ENCODE data around the gene IGF2R. TPM values are rescaled to one million over a fixed set of nuclear protein-coding genes. Genes with fewer than 3 reads are reported as not detected.
A peak's percentile ranks its signal among the peaks of the same experiment; 100 is the strongest.

IGF2R gene
- total RNA-seq, 1 experiment from 2014 or later: 9.6 TPM

DNA sequence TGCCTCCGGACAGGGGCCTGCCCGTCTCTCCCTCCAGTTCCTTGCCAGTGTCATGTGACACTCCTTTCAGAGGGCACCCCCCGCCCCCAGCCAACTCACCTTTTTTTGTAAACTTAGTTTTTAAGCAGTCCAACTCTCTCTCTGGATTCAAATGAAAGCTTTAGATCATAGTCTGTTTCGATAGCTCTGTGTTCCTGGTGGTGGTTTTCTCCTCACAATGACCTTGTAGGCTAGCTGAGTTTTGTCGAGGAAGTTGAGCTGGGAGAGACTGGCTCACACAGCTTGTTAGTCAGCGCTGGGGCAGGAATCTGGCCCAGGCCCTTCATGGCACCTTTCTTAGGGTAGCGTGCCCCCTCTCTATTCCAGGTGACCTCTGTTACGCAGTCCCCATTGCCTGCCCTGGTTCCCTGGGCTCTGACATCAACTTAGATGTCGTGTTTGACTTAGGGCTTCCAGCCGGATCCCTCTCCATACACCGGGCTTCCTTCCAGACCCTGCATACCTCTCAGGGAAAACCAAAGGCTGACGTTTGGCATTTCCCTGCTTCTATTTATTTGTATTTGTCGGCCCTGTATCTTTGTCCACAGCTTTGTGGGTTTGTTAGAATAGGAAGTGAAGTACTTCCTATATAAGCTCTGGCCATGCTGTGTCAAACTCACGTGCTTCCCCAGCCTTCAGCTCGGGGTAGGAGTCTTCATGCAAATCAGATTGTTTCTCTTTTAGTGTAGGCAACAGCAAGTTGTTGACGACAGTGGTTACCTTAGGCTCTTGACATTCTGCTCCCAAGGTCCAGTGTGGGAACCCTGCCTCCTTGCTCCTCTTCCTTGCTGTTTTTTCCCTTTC is 12.7 kb downstream of the IGF2R start:
- Histone ChIP-seq H2AFZ (ENCODE audit: low read length) (no peak overlapping the region), H3K9me2 (replicated peaks; ENCODE audit: insufficient read depth, low read length) (no peaks in the 10 kb centered on the region), H3K9ac (ENCODE audit: low read length) (no peak overlapping the region), H3K79me2 (ENCODE audit: low read length) (no peaks in the 10 kb centered on the region), H3K4me1 (ENCODE audit: low read length) (peaks cover 31% of the 10 kb centered on the region), H3K9me3 (ENCODE audit: low read length) (no peaks in the 10 kb centered on the region), H3K4me3 (ENCODE audit: low read length) (no peak overlapping the region), H3K27ac (ENCODE audit: low read length) (no peak overlapping the region), H3K4me2 (ENCODE audit: low read depth, low read length, poor library complexity, severe bottlenecking) (no peak overlapping the region), H3K36me3 (ENCODE audit: insufficient read depth, low read length) (no peaks in the 10 kb centered on the region), H4K20me1 (ENCODE audit: insufficient read depth, low read depth, low read length) (peaks cover 87% of the 10 kb centered on the region), H3K27me3 (ENCODE audit: low read length) (no peaks in the 10 kb centered on the region)
- peak; percentile 51 for DNase-seq

DNA sequence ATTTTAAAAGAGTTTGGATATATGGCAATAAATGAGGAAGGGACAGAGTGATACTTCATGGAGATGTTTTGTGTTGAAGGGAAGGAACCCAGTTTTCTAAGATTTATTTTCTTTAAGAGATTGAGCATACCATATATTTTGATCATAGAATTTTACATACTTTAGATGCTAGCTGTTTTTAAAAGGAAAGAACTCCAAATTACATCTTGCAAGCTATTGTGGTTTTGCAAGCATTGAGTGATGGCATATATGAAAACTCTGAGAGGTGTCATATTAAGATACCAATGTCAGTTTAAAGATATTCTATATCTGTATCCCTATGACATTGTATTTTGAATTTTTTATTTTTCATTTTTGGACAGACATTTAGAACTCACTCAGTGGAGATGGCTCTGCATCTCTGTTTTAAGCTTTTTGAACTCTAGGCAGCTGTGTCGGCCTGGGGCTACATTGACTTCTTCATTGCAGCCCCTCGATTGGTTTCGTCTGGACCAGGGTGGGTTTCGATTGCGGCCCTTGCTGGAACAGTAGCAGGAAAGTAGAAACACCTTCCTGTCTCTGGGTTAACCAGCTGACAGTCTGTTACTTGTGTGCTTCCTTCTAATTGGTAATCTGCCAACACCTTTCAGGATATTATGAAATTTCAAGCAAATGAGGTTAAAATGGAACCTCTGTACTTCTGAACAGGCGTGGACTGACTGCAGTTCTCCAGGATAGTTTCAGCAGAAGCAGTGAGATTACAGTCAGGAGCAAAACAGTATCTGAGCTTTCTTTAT is 14.0 kb downstream of the IGF2R start:
- peak; percentile 52 for DNase-seq
- Histone ChIP-seq H3K79me2 (ENCODE audit: low read length) (no peaks in the 10 kb centered on the region), H3K9me2 (replicated peaks; ENCODE audit: insufficient read depth, low read length) (no peaks in the 10 kb centered on the region), H4K20me1 (ENCODE audit: insufficient read depth, low read depth, low read length) (peaks cover 79% of the 10 kb centered on the region), H3K27me3 (ENCODE audit: low read length) (no peaks in the 10 kb centered on the region), H3K9me3 (ENCODE audit: low read length) (no peaks in the 10 kb centered on the region), H3K36me3 (ENCODE audit: insufficient read depth, low read length) (no peaks in the 10 kb centered on the region), H2AFZ (ENCODE audit: low read length) (no peak overlapping the region), H3K9ac (ENCODE audit: low read length) (no peak overlapping the region), H3K4me1 (ENCODE audit: low read length) (peaks cover 31% of the 10 kb centered on the region), H3K27ac (ENCODE audit: low read length) (no peak overlapping the region), H3K4me3 (ENCODE audit: low read length) (no peak overlapping the region), H3K4me2 (ENCODE audit: low read depth, low read length, poor library complexity, severe bottlenecking) (no peak overlapping the region)

DNA sequence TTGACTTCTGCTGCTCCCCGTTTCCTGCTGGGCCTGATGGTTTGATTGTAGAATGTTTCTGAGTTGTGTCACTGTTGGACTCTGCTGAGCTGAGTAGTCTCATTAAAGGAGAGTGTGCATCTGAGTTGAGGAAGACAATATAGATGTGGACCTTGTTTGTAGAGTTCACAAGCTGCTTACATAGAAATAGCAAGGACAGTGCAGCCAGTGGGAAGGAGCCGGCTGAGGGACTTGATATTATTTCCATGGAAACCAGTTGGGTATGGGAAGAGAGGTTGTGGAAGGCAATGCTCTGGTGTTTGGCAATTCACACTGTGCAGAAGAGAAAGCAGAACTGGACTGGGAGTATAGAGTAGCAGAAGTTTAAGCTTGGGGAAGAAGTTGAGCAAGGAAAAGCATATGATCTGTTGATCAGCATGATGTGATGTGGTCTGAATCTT is 14.8 kb downstream of the IGF2R start:
- Histone ChIP-seq H3K27ac (ENCODE audit: low read length) (no peak overlapping the region), H3K9ac (ENCODE audit: low read length) (no peak overlapping the region), H3K36me3 (ENCODE audit: insufficient read depth, low read length) (no peaks in the 10 kb centered on the region), H3K27me3 (ENCODE audit: low read length) (no peaks in the 10 kb centered on the region), H3K4me2 (ENCODE audit: low read depth, low read length, poor library complexity, severe bottlenecking) (no peak overlapping the region), H3K4me3 (ENCODE audit: low read length) (no peak overlapping the region), H4K20me1 (ENCODE audit: insufficient read depth, low read depth, low read length) (peaks cover 75% of the 10 kb centered on the region), H3K9me2 (replicated peaks; ENCODE audit: insufficient read depth, low read length) (no peaks in the 10 kb centered on the region), H3K79me2 (ENCODE audit: low read length) (no peaks in the 10 kb centered on the region), H3K9me3 (ENCODE audit: low read length) (no peaks in the 10 kb centered on the region), H3K4me1 (ENCODE audit: low read length) (peaks cover 25% of the 10 kb centered on the region), H2AFZ (ENCODE audit: low read length) (no peak overlapping the region)
- DNase-seq: no peak

DNA sequence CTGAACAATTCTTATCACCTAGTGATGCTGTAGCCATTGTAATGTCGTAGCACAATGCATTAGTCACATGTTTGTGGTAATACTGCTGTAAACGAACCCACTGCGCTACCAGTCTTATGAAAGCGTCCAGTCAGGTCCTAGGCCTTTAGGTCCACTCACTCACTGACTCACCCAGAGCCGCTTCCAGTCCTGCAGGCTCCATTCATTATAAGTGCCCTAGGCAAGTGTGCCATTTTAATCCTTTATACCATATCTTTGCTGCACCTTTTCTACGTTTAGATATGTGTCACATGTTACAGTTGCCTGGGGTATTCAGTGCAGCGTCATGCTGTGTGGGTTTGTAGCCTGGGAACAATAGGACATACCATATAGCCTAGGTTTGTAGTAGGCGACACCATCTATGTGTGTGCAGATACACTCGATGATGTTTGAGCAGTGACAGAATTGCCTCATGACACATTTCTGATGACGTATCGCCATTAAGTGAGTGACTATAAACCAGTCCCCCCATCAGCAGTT is 15.4 kb downstream of the IGF2R start:
- no peak overlapping the region for H3K4me2 ChIP-seq (ENCODE audit: low read depth, low read length, poor library complexity, severe bottlenecking)
- no peaks in the 10 kb centered on the region for H3K9me2 ChIP-seq (replicated peaks; ENCODE audit: insufficient read depth, low read length)
- no peaks in the 10 kb centered on the region for H3K79me2 ChIP-seq (ENCODE audit: low read length)
- no peaks in the 10 kb centered on the region for H3K9me3 ChIP-seq (ENCODE audit: low read length)
- no peak overlapping the region for H2AFZ ChIP-seq (ENCODE audit: low read length)
- H3K27me3 ChIP-seq (ENCODE audit: low read length): no peaks in the 10 kb centered on the region
- H3K4me3 ChIP-seq (ENCODE audit: low read length): no peak overlapping the region
- peaks cover 18% of the 10 kb centered on the region for H3K4me1 ChIP-seq (ENCODE audit: low read length)
- H4K20me1 ChIP-seq (ENCODE audit: insufficient read depth, low read depth, low read length): peaks cover 75% of the 10 kb centered on the region
- H3K36me3 ChIP-seq (ENCODE audit: insufficient read depth, low read length): no peaks in the 10 kb centered on the region
- H3K27ac ChIP-seq (ENCODE audit: low read length): no peak overlapping the region
- H3K9ac ChIP-seq (ENCODE audit: low read length): no peak overlapping the region
- no peak for DNase-seq

DNA sequence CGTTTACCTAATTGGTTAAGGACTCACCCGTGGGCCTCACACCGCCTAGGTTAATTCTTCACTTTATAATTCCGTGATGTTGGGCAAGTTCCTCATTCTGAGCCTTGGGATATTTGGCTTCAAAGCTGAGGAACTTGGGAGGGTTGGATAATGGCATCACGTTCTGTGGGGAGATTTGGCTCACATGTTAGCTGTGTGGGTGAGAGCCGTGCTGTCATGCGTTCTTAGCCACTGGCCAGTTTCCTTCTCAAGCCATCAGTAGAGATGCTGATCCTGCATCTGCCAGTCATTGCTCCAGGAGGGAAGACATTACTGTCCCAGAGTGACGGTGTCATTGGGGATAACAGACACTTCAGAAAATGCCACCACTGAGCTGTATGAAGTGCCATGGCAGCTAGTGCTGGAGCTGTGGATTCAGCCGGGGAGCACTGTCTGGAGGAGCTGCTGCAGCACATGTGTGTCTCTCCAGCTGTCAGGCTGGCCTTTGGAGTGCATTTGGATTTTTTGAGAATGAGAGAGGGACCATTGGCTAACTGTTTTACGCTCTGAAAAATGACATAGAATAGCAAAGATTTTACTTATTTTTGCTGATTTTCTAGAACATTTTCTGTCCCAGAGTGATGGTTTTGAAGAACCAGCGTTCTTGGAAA is 16.5 kb downstream of the IGF2R start:
- H3K27ac ChIP-seq (ENCODE audit: low read length): no peak overlapping the region
- peaks cover 74% of the 10 kb centered on the region for H4K20me1 ChIP-seq (ENCODE audit: insufficient read depth, low read depth, low read length)
- H3K79me2 ChIP-seq (ENCODE audit: low read length): no peaks in the 10 kb centered on the region
- no peaks in the 10 kb centered on the region for H3K27me3 ChIP-seq (ENCODE audit: low read length)
- H3K4me1 ChIP-seq (ENCODE audit: low read length): peaks cover 15% of the 10 kb centered on the region
- no peak overlapping the region for H3K4me3 ChIP-seq (ENCODE audit: low read length)
- DNase-seq: no peak
- no peaks in the 10 kb centered on the region for H3K9me2 ChIP-seq (replicated peaks; ENCODE audit: insufficient read depth, low read length)
- H3K4me2 ChIP-seq (ENCODE audit: low read depth, low read length, poor library complexity, severe bottlenecking): no peak overlapping the region
- H3K36me3 ChIP-seq (ENCODE audit: insufficient read depth, low read length): no peaks in the 10 kb centered on the region
- H3K9ac ChIP-seq (ENCODE audit: low read length): no peak overlapping the region
- no peaks in the 10 kb centered on the region for H3K9me3 ChIP-seq (ENCODE audit: low read length)
- H2AFZ ChIP-seq (ENCODE audit: low read length): no peak overlapping the region

DNA sequence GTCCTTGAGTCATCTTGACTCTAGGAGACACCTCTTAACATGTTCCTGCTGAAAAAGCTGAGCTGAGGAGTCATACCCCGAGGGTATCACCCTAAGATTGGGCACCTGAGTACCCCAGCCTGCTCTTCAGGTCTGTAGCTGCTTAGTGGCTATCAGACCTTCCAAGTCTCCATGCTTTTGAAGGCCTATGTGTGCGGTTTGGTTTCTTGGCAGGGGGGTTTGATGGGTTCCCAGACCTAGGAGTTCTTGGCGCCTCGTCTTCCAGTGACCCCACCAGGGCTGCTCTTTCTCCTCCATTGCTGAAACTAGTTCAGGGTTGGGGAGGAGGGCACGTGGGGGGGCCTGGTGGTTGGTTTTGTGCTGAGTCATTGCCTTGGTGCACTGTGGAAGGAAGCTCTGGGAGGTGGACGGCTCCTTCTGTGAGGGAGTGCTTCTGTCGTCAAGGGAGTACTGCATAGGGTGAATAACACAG is 20.1 kb downstream of the IGF2R start:
- Histone ChIP-seq H3K4me2 (ENCODE audit: low read depth, low read length, poor library complexity, severe bottlenecking) (no peak overlapping the region), H3K9me3 (ENCODE audit: low read length) (no peaks in the 10 kb centered on the region), H3K36me3 (ENCODE audit: insufficient read depth, low read length) (no peaks in the 10 kb centered on the region), H2AFZ (ENCODE audit: low read length) (no peak overlapping the region), H3K27ac (ENCODE audit: low read length) (no peak overlapping the region), H3K4me1 (ENCODE audit: low read length) (no peaks in the 10 kb centered on the region), H3K9me2 (replicated peaks; ENCODE audit: insufficient read depth, low read length) (no peaks in the 10 kb centered on the region), H3K4me3 (ENCODE audit: low read length) (no peak overlapping the region), H3K27me3 (ENCODE audit: low read length) (no peaks in the 10 kb centered on the region), H4K20me1 (ENCODE audit: insufficient read depth, low read depth, low read length) (peaks cover 43% of the 10 kb centered on the region), H3K9ac (ENCODE audit: low read length) (no peak overlapping the region), H3K79me2 (ENCODE audit: low read length) (no peaks in the 10 kb centered on the region)
- DNase-seq: no peak

DNA sequence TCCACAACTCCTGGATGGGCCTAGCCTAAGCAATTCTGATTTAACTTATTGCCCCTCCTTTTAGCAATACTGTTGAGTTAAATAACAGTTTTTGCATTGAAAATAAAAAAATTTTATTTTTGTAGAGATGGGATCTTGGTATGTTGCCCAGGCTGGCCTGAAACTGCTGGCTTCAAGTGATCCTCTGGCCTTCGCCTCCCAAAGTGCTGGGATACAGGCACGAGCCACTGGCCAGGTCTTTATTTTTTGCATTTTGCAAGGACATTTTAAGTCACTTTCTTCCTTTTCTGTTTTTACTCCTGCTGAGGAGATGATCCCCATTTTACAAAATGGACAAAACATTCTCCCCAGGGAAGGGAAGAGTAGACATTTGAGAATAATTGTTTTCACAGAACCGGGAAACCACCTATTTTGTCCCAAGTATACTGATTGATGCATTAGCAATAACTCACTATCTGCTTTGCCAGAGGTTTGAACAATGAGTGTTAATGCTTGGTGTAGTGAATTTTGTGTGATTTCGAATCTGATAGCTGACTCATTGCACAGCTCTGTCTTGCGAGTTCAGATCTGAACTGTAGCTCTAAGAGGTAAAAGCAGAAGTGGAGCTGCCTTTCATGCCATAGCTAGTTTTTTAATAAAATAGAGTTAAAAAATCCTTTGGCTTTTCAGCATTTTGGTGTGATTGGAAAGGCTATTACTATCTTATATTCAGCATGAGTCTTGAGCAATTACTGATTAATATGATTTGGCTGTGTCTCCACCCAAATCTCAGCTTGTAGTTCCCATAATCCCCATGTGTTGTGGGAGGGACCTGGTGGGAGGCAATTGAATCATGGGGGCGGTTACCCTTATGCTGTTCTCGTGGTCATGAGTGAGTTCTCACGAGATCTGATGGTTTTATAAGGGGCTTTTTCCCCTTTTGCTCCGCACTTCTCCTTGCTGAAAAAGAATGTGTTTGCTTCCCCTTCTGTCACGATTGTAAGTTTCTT is 20.9 kb downstream of the IGF2R start:
- no peaks in the 10 kb centered on the region for H3K4me1 ChIP-seq (ENCODE audit: low read length)
- H3K4me2 ChIP-seq (ENCODE audit: low read depth, low read length, poor library complexity, severe bottlenecking): no peak overlapping the region
- H4K20me1 ChIP-seq (ENCODE audit: insufficient read depth, low read depth, low read length): peaks cover 37% of the 10 kb centered on the region

More for the DNA sequence above, 20.9 kb downstream of the IGF2R start:
- no peak overlapping the region for H3K4me3 ChIP-seq (ENCODE audit: low read length)
- H3K9ac ChIP-seq (ENCODE audit: low read length): no peak overlapping the region
- no peak for DNase-seq
- H3K27ac ChIP-seq (ENCODE audit: low read length): no peak overlapping the region
- no peaks in the 10 kb centered on the region for H3K9me3 ChIP-seq (ENCODE audit: low read length)
- no peaks in the 10 kb centered on the region for H3K36me3 ChIP-seq (ENCODE audit: insufficient read depth, low read length)
- H3K79me2 ChIP-seq (ENCODE audit: low read length): no peaks in the 10 kb centered on the region
- H3K27me3 ChIP-seq (ENCODE audit: low read length): no peaks in the 10 kb centered on the region
- H2AFZ ChIP-seq (ENCODE audit: low read length): no peak overlapping the region
- H3K9me2 ChIP-seq (replicated peaks; ENCODE audit: insufficient read depth, low read length): no peaks in the 10 kb centered on the region

Measured in Karpas-422 (cell line).